ENCODE results near the gene MTUS2. TPM values are rescaled to one million over a fixed set of nuclear protein-coding genes. Genes with fewer than 3 reads are reported as not detected.

The MTUS2 gene
- total and polyA plus RNA-seq, 2 experiments from 2014 or later: 3.0 to 4.3 TPM

DNA sequence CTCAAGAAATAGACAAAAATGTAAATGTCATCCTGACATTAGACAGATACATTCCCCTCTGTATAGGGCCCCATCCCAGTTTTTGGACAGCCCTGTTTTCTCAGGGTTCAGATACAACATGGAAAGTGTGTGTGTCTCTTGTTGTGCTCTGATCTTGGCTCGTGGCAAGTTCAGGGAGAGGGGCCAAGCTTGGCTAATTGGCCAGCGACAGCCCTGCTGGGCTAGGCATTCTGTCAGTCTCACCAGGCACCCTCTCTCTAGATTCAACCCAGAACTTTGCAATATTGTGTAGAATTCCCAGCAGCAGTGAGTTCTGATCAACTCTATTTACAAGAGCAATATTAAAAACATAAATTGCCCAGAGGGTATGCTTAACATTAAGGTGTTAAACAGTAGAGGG lies 30.1 kb downstream of the MTUS2 start:
- Histone ChIP-seq H3K9me2 (replicated peaks; ENCODE audit: insufficient read depth) (no peaks in the 10 kb centered on the region), H4K20me1 (ENCODE audit: insufficient read depth, poor library complexity, severe bottlenecking) (no peaks in the 10 kb centered on the region), H3K27me3 (peaks cover 2% of the 10 kb centered on the region), H3K4me3 (no peak overlapping the region), H3K27ac (no peak overlapping the region), H3K79me2 (no peaks in the 10 kb centered on the region), H2AFZ (no peak overlapping the region), H3K4me1 (ENCODE audit: insufficient read depth) (no peaks in the 10 kb centered on the region), H3K9me3 (ENCODE audit: low read depth) (no peaks in the 10 kb centered on the region), H3K36me3 (replicated peaks; ENCODE audit: insufficient read depth, low read depth) (no peaks in the 10 kb centered on the region), H3K4me2 (no peak overlapping the region)
- no peak for DNase-seq (ENCODE audit: low spot score)
- TF ChIP-seq EZH2 (IDR thresholded peaks at IDR 0.05; ENCODE audit: borderline replicate concordance) (no peak), EZH2phosphoT487 (IDR thresholded peaks at IDR 0.05; ENCODE audit: low read depth, severe bottlenecking, unreplicated experiment) (no peak)
- TF ChIP-seq, protein P1, sequence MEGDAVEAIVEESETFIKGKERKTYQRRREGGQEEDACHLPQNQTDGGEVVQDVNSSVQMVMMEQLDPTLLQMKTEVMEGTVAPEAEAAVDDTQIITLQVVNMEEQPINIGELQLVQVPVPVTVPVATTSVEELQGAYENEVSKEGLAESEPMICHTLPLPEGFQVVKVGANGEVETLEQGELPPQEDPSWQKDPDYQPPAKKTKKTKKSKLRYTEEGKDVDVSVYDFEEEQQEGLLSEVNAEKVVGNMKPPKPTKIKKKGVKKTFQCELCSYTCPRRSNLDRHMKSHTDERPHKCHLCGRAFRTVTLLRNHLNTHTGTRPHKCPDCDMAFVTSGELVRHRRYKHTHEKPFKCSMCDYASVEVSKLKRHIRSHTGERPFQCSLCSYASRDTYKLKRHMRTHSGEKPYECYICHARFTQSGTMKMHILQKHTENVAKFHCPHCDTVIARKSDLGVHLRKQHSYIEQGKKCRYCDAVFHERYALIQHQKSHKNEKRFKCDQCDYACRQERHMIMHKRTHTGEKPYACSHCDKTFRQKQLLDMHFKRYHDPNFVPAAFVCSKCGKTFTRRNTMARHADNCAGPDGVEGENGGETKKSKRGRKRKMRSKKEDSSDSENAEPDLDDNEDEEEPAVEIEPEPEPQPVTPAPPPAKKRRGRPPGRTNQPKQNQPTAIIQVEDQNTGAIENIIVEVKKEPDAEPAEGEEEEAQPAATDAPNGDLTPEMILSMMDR (IDR thresholded peaks at IDR 0.05; ENCODE audit: poor library complexity): no peak
- 71% methylated on average over 2 of the region's 2 CpGs for WGBS (ENCODE audit: low lambda C conversion rate, missing lambda C conversion rate)

GRCh38 chr13:28851422-28851821 lies 31.3 kb downstream of the MTUS2 start:
- Histone ChIP-seq H3K27ac (no peak overlapping the region), H3K36me3 (replicated peaks; ENCODE audit: insufficient read depth, low read depth) (no peaks in the 10 kb centered on the region), H3K9me2 (replicated peaks; ENCODE audit: insufficient read depth) (no peaks in the 10 kb centered on the region), H2AFZ (no peak overlapping the region), H3K4me1 (ENCODE audit: insufficient read depth) (no peaks in the 10 kb centered on the region), H3K4me3 (no peak overlapping the region), H3K79me2 (no peaks in the 10 kb centered on the region), H3K9me3 (ENCODE audit: low read depth) (no peaks in the 10 kb centered on the region), H3K4me2 (no peak overlapping the region), H4K20me1 (ENCODE audit: insufficient read depth, poor library complexity, severe bottlenecking) (no peaks in the 10 kb centered on the region), H3K27me3 (no peaks in the 10 kb centered on the region)
- TF ChIP-seq EZH2 (IDR thresholded peaks at IDR 0.05; ENCODE audit: borderline replicate concordance) (no peak), EZH2phosphoT487 (IDR thresholded peaks at IDR 0.05; ENCODE audit: low read depth, severe bottlenecking, unreplicated experiment) (no peak)
- TF ChIP-seq, protein P1 (IDR thresholded peaks at IDR 0.05; ENCODE audit: poor library complexity): no peak
- DNase-seq (ENCODE audit: low spot score): no peak
- WGBS (ENCODE audit: low lambda C conversion rate, missing lambda C conversion rate): 64% methylated on average over 6 of the region's 6 CpGs

DNA sequence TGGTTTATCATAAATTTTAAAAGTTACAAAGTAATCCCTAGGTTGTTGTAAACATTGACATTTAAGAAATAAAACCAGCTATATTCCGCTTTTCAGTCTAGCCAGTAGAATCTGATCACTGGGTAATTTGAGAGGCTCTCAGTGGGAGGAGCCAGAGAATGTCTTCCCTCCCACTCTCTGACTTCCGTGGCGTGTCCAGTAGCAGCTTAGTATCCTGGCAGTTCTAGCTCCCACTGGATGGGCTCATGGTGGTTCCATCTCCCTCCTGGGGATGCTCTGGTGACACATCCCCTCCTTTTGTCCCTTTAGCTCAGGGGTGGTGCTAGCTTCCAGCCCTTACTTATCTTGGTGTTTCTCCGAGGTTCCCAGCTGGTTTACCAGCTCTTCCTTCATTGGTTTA lies 34.5 kb downstream of the MTUS2 start:
- no peaks in the 10 kb centered on the region for H3K9me2 ChIP-seq (replicated peaks; ENCODE audit: insufficient read depth)
- WGBS (ENCODE audit: low lambda C conversion rate, missing lambda C conversion rate): 49% methylated on average over 4 of the region's 4 CpGs
- no peaks in the 10 kb centered on the region for H3K36me3 ChIP-seq (replicated peaks; ENCODE audit: insufficient read depth, low read depth)
- peaks cover 3% of the 10 kb centered on the region for H3K27me3 ChIP-seq
- TF ChIP-seq EZH2 (IDR thresholded peaks at IDR 0.05; ENCODE audit: borderline replicate concordance) (no peak), EZH2phosphoT487 (IDR thresholded peaks at IDR 0.05; ENCODE audit: low read depth, severe bottlenecking, unreplicated experiment) (no peak)
- TF ChIP-seq, protein P1 (IDR thresholded peaks at IDR 0.05; ENCODE audit: poor library complexity): no peak
- no peak overlapping the region for H2AFZ ChIP-seq
- no peak overlapping the region for H3K4me2 ChIP-seq
- H4K20me1 ChIP-seq (ENCODE audit: insufficient read depth, poor library complexity, severe bottlenecking): no peaks in the 10 kb centered on the region
- no peaks in the 10 kb centered on the region for H3K9me3 ChIP-seq (ENCODE audit: low read depth)
- DNase-seq (ENCODE audit: low spot score): no peak
- no peak overlapping the region for H3K4me3 ChIP-seq
- H3K4me1 ChIP-seq (ENCODE audit: insufficient read depth): no peaks in the 10 kb centered on the region
- H3K27ac ChIP-seq: no peak overlapping the region
- no peaks in the 10 kb centered on the region for H3K79me2 ChIP-seq

GRCh38 chr13:28856287-28856686 lies 36.1 kb downstream of the MTUS2 start:
- no peak for DNase-seq (ENCODE audit: low spot score)
- H3K36me3 ChIP-seq (replicated peaks; ENCODE audit: insufficient read depth, low read depth): no peaks in the 10 kb centered on the region
- H3K4me2 ChIP-seq: no peak overlapping the region
- H3K9me2 ChIP-seq (replicated peaks; ENCODE audit: insufficient read depth): no peaks in the 10 kb centered on the region
- H3K4me3 ChIP-seq: no peak overlapping the region
- no peaks in the 10 kb centered on the region for H3K79me2 ChIP-seq
- TF ChIP-seq, protein P1 (IDR thresholded peaks at IDR 0.05; ENCODE audit: poor library complexity): no peak
- TF ChIP-seq EZH2phosphoT487 (IDR thresholded peaks at IDR 0.05; ENCODE audit: low read depth, severe bottlenecking, unreplicated experiment): no peak
- no peak for TF ChIP-seq EZH2 (IDR thresholded peaks at IDR 0.05; ENCODE audit: borderline replicate concordance)
- no peak overlapping the region for H2AFZ ChIP-seq
- WGBS (ENCODE audit: low lambda C conversion rate, missing lambda C conversion rate): 77% methylated on average over 6 of the region's 6 CpGs
- H3K27me3 ChIP-seq: peaks cover 3% of the 10 kb centered on the region
- H3K9me3 ChIP-seq (ENCODE audit: low read depth): no peaks in the 10 kb centered on the region
- H3K4me1 ChIP-seq (ENCODE audit: insufficient read depth): no peaks in the 10 kb centered on the region
- no peaks in the 10 kb centered on the region for H4K20me1 ChIP-seq (ENCODE audit: insufficient read depth, poor library complexity, severe bottlenecking)
- no peak overlapping the region for H3K27ac ChIP-seq

All from hepatocyte (in vitro differentiated cells).